Left colon (tissue), 2 donors: Measurements from ENCODE around the gene TFCP2L1. TPM values are rescaled to one million over a fixed set of nuclear protein-coding genes. Genes with fewer than 3 reads are reported as not detected.
A peak's percentile ranks its signal among the peaks of the same experiment; 100 is the strongest.

Experiments used
- ATAC-seq: fragments of 200-7000 bp; cut with Tn5 transposase; one replicate; pipeline ENCODE4 v1.9.1; 2020; ENCODE audit warnings: mild to moderate bottlenecking, moderate library complexity
- DNase-seq, 2 donors: peaks; one replicate each; pipeline ENCODE4 v3.0.0-alpha.2; 2020
- intact Hi-C, 2 donors: fragments of 100-400 bp; cut with DNase I in 1 of 2; cut with micrococcal nuclease in 1 of 2; formaldehyde crosslinking; loops; one replicate each; pipeline versions ENCODE4 v1.11.2 to v1.14.0; 2022; cut with DNase I, micrococcal nuclease
- total RNA-seq, 2 donors: library from RNA; stranded (reverse); fragmentation: NEBNext Ultra II Directional; extraction: Animal tissue kit (Norgen Biotek cat#: 25700); gene quantifications; one replicate each; pipeline ENCODE4 v1.2.1, GENCODE V29; 2021
- donor health status: DM: no; HTN: no; CAD: no.
- donor health status: DM: yes; HTN: yes; CAD: no.

The TFCP2L1 gene
- total RNA-seq, 2 donors from 2014 or later, result 106 to 149 TPM

- DNase-seq, result no peak
- no peak for ATAC-seq
- intact Hi-C loops, result no loop called here
Measured at GRCh38 chr2:121248766-121249343, 36.1 kb downstream of the TFCP2L1 start.

- no peak for ATAC-seq
- no peak for DNase-seq
- intact Hi-C loops, result no loop called here
Measured at GRCh38 chr2:121247971-121248370, 37.0 kb downstream of the TFCP2L1 start.

GRCh38 chr2:121247534-121247933 is 37.5 kb downstream of the TFCP2L1 start:
- no peak for ATAC-seq
- no peak for DNase-seq
- intact Hi-C loops, result no loop called here

DNA sequence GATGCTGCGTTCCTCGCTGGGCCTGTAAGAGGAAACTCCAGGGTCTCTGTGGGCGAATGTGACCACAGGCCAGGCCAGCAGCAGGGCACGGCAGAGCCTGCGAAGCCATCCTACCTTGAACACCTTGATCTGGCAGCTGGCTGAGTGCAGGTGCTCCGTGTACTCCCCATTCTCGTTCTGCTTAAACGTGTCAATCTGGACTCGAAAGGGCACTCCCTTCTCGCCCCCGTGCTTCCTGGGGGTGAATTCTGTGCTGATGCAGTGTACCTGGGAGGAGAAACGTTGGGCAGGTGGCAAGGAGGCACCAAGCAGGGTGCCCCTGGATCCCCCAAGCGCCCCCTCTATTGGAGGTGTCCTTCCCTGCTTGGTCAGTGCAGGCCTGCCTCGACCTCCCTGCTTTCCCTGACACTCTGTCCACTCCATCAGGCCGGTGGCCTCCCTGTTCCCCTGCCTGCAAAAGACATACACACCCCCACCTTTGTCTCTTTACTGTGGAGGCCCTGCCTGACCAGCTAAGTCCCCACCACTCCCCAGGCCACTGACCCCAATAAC is 38.2 kb downstream of the TFCP2L1 start:
- intact Hi-C loops, result no loop called here
- DNase-seq (peak in 1 of 2 donors; percentile 18), ATAC-seq (no peak)

DNA sequence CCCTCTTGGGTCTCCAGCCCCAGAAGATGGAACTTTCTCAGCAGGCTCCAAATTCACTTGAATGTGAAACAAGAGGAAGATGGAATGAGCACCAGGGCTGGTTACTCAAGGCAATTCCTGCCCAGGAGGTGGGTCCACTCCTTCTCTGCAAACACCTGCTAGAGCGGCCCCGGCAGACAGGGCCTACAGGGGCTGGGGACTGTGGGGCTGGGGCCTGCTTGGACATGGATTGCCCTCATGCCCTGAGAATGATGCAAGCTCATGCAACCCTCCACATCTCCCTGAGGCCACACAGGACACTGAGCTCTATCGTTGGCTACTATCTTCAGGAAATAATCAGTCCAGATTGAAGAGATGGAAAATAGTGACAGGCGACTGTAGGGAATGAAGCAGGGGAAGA is 39.1 kb downstream of the TFCP2L1 start:
- DNase-seq (peak in 1 of 2 donors; percentile 17), ATAC-seq (no peak)
- intact Hi-C loops, result no loop called here

GRCh38 chr2:121245120-121245820 is 39.7 kb downstream of the TFCP2L1 start:
- intact Hi-C loops, result no loop called here
- DNase-seq, result peak in 1 of 2 donors; percentile 55

DNA sequence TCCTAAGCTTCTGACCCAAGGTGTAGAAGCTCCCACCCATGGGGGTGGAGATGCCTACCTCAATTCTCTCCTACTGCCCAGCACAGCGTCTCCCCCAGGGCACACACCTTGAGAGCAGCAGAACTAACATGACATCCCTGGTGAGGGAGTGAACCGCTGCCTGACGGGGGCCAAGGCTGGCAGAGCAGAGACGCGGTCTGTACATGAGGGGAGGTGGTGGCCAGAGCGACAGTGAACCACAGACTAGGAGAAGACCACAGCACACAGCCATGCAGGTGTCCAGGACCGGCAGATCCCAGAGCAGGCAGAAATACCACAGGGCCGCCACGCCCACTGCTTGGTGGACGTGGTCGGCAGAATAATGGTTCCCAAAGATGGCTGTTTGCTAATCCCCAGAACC is 40.4 kb downstream of the TFCP2L1 start:
- DNase-seq, result no peak

More at GRCh38 chr2:121245120-121245820, 39.7 kb downstream of the TFCP2L1 start:
- peak; percentile 82 for ATAC-seq

GRCh38 chr2:121243821-121244460 is 41.1 kb downstream of the TFCP2L1 start:
- intact Hi-C loops, result no loop called here
- no peak for DNase-seq
- no peak for ATAC-seq

More for the DNA sequence above, 40.4 kb downstream of the TFCP2L1 start:
- intact Hi-C loops, result no loop called here
- ATAC-seq, result no peak

GRCh38 chr2:121242976-121243375 is 42.0 kb downstream of the TFCP2L1 start:
- DNase-seq (no peak), ATAC-seq (no peak)
- intact Hi-C loops, result no loop called here

DNA sequence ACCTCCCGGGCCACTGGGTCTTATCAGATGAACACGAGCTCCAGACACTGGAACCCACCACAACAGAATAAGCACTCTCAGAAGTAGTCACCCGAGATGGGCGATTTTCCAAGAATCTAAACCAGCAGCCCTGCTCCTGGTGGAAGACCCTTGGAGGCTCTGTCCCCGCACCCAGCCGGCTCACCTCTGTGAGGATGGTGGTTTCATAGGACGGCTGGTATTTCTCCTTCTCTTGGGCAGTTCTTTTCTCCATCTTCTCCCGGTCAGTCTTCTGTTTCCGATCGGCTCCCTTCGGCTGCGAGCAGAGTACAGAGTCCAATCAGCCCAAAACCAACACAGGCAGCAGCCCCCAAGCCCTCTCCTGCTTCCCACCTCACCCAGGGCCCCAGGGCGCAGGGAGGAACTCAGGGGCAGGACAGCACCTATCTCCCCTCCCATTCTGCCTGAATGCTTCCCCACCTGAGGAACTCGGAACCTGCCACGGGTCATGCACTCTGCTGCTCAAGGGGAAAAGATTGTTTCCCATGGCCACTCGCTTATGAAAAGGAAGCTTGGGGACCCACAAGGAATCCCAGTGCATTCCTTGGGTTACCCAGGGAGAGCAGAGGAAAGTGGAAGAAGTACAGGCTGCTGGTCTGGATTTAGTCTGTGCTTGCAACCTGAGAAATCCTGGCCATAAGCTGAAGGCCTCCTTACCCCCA is 42.7 kb downstream of the TFCP2L1 start:
- ATAC-seq (no peak), DNase-seq (no peak)
- intact Hi-C loops, result no loop called here

DNA sequence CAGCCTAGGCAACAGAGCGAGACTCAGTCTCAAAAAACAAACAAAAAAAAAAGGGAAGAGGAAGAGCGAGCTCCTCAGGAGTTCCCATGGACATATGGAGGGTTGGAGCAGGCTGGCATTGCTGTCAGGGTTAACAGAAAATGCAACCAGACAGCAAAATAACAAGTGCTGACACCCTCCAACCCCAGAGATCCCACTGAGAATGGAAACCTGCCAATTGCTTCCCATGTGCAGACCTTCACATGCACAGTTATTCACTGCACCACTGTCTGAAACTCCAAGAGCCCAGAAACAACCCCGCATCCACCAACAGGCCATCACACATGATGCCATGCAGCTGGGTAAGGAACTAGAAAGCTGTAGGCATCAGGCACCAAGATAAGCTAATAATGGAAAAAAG is 43.5 kb downstream of the TFCP2L1 start:
- ATAC-seq (no peak), DNase-seq (peak in 1 of 2 donors; percentile 1)
- intact Hi-C loops, result no loop called here

- DNase-seq (peak in 1 of 2 donors; percentile 8), ATAC-seq (no peak)
- intact Hi-C loops, result no loop called here
Measured at GRCh38 chr2:121240436-121240835, 44.6 kb downstream of the TFCP2L1 start.

GRCh38 chr2:121239969-121240368 is 45.0 kb downstream of the TFCP2L1 start:
- ATAC-seq, result no peak
- DNase-seq, result no peak
- intact Hi-C loops, result no loop called here

GRCh38 chr2:121239471-121239870 is 45.5 kb downstream of the TFCP2L1 start:
- no peak for ATAC-seq
- DNase-seq, result no peak
- intact Hi-C loops, result no loop called here

DNA sequence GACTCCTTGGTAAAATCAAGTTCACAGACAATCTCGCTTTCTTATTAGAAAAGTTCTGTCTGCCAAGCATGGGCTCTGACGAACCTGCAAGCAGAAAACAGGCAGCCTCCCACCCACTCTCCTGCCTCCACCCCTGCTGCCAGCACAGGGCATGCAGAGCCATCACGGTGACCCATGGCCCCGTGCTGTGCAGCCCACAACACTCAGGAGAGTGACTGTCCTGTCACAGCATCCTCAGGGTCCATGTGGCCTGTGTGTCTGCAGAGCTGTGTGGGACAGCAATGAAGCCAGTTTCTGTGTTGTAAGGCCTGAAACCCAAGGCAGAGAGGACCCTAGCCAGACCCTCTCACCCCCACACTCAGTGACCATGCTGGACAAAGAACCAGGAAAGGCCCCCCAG is 46.2 kb downstream of the TFCP2L1 start:
- ATAC-seq (no peak), DNase-seq (no peak)
- intact Hi-C loops, result no loop called here

DNA sequence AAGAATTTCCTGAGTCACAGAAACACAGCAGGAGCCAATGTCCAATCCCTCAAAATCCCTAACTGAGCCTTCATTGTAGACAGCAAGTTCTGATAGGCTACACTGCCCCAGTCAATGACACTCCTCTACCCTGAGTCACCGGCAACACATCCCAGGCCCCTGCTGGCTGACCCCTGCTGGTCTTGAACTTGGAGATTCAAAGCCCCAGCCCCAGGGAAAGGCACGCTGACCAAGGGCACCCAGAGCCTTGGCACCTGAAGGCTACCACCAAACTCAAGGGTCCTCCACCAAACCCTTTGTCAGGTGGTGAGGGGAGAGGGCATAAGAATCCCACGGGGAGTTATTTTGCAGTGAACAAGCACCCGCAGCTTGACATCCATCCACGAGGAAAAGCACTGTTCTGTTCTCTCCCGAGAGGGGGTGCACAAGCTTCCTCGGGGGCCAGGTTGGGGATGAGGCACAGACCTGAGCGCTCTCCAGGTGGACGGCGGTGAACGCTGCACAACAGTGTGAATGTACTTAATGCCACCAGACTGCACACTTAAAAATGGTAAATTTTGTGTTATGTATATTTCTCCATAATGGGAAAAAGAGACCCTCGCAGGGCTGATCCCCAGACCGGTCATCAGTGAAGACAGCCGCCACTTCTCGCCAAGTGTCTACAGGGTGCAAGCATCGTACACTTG is 46.9 kb downstream of the TFCP2L1 start:
- DNase-seq (no peak), ATAC-seq (no peak)
- intact Hi-C loops, result no loop called here

DNA sequence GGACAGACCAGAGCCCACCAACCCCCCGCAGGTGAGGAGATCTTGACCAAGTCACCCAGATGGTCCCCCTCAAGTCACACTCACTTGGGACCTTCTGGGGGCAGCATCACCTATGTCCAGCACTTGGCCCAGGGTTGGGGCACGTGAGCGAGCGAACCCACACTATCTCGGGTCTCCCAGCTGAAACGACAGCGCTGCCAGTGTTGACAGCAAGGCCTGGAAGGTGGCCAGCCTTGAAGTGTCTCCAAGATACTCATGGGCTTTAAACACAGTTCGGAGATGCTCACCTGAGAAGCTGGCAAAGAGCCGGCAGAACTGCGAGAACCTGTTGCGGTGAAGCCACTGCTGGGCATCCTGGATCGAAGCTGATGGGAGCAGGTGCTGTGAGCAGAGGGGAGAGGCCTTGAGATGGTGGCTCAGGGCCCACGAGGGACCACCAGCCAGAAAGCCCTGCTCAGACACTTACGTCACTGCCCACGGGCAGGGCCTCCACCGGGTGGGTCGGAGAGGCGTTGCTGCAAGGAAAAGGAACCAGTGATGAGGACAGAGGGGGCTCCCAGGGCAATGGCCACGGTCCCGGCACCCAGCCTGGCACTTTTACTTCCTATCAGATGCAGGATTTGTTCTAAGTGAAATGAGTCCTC is 47.5 kb downstream of the TFCP2L1 start:
- DNase-seq, result no peak
- ATAC-seq, result no peak
- intact Hi-C loops, result no loop called here

DNA sequence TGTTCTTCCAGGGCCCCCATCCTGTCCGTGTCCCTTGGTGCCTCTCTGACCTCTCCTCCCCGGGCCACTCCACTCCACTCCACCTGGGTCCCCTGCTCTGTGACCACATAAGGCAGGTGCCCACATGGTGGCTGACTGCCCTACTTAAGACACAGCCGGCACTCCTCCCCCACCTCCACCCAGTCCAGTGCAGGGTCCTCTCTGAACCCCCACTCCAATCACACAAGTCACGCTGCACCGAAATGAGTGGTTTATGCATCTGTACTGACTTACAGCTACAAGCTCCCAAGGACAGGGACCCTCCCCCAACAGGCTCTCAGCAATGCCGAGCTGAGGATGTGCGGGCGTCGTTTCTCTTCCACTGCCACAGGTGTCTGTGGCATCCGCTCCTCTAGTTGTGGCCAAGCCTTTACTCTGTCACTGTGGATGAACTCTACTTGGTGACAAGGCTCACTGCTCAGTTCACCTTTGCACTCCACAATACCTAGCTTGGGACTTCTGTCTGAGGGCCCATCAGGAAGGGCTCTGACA is 48.3 kb downstream of the TFCP2L1 start:
- intact Hi-C loops, result no loop called here
- no peak for ATAC-seq
- DNase-seq, result no peak
